GM12865 (cell line): ENCODE measurements around the gene HAGHL.
A peak's percentile ranks its signal among the peaks of the same experiment; 100 is the strongest.
"Not testable (repeated sequence)": the region's sequence is repeated elsewhere in the genome, so short reads cannot be mapped to it uniquely, and the experiment has no call there.

ENCODE experiments used
- DNase-seq: peaks from one replicate; pipeline ENCODE4 v3.0.0; 2010; ENCODE audit warnings: low read depth
- H3K4me3 ChIP-seq: 2 replicates; pipeline ENCODE4 v1.5.1; 2011; ENCODE audit warnings: mild to moderate bottlenecking, low read depth, low read length, control low read depth
- CTCF ChIP-seq: IDR thresholded peaks from 2 replicates; pipeline ENCODE4 v1.5.1; 2011; ENCODE audit warnings: low read length, control low read depth, low read depth, inconsistent platforms; ENCODE audit not compliant: insufficient read depth; ENCODE audit errors: missing control alignments

The HAGHL gene

GRCh38 chr16:710500-711075 lies 16.3 kb upstream of the HAGHL start:
- DNase-seq, result no peak
- H3K4me3 ChIP-seq, result no peak overlapping the region
- TF ChIP-seq CTCF, result no peak

GRCh38 chr16:711084-711483 lies 15.8 kb upstream of the HAGHL start:
- TF ChIP-seq CTCF, result no peak
- H3K4me3 ChIP-seq, result no peak overlapping the region
- no peak for DNase-seq

- H3K4me3 ChIP-seq, result no peak overlapping the region
- peak; percentile 91 for TF ChIP-seq CTCF
- peak; percentile 82 for DNase-seq
These were observed 15.2 kb upstream of the HAGHL start for GRCh38 chr16:711548-712320.

GRCh38 chr16:712740-713250 lies 14.1 kb upstream of the HAGHL start:
- peak; percentile 58 for DNase-seq
- peak; percentile 13 for TF ChIP-seq CTCF
- not testable (repeated sequence) for H3K4me3 ChIP-seq

GRCh38 chr16:714079-714478 lies 12.8 kb upstream of the HAGHL start:
- no peak for DNase-seq
- TF ChIP-seq CTCF, result no peak
- no peak overlapping the region for H3K4me3 ChIP-seq

- H3K4me3 ChIP-seq, result peak within 1 kb of the TSS; percentile 34
- DNase-seq, result peak; percentile 88
- TF ChIP-seq CTCF, result no peak
These were observed 12.1 kb upstream of the HAGHL start, which contains the start of gene METRN for GRCh38 chr16:714558-715476. METRN (plus strand) TSS chr16:715118; CDS start chr16:715290, 172 bp downstream.
